GM12878 (cell line): ENCODE data around the gene KLHL22. TPM values are rescaled to one million over a fixed set of nuclear protein-coding genes. Genes with fewer than 3 reads are reported as not detected.

ENCODE experiments used
- ATAC-seq: fragments of 200-7000 bp; cut with Tn5 transposase; 3 replicates; pipeline ENCODE4 v1.9.1; 2020; ENCODE audit warnings: mild to moderate bottlenecking, moderate library complexity
- BruUV-seq: library from RNA; stranded (reverse); fragments of 400-500 nt; replicated peaks from 2 replicates; lab custom pipeline; 2021; lab: Mats Ljungman, UMichigan
- CTCF ChIA-PET: fragments of 300-600 bp; sonication (Branson Sonifier 250); formaldehyde crosslinking; extraction: SDS; loops from one replicate; lab custom pipeline; 2021; ENCODE audit warnings: inconsistent platforms; lab: Yijun Ruan, JAX
- POLR2A ChIA-PET: fragments of 350-600 bp; formaldehyde crosslinking; extraction: SDS; loops from one replicate; lab custom pipeline; 2021; ENCODE audit warnings: inconsistent platforms; lab: Charles Lee
- RAD21 ChIA-PET: fragments of 300-600 bp; sonication (Branson Sonifier 250); formaldehyde crosslinking; loops from one replicate; lab custom pipeline; 2023; ENCODE audit warnings: antibody characterized with exemption; ENCODE audit not compliant: unreplicated experiment; lab: Charles Lee
- SMC1A ChIA-PET: fragments of 300-600 bp; sonication (Branson Sonifier 250); formaldehyde crosslinking; loops from one replicate; lab custom pipeline; 2023; ENCODE audit not compliant: unreplicated experiment, uncharacterized antibody; lab: Charles Lee
- DNase-seq: peaks from one replicate; pipeline ENCODE4 v3.0.0-alpha.2; 2011; ENCODE audit warnings: low read depth, low spot score
- FAIRE-seq: peaks from 3 replicates; lab custom pipeline; 2011; peaks lifted over from hg19 to GRCh38; lab: Jason Lieb, UNC
- H2AFZ ChIP-seq: 2 replicates; pipeline ENCODE4 v1.6.0; 2011; ENCODE audit warnings: low read depth, low read length, control low read depth; ENCODE audit not compliant: control insufficient read depth
- H3K27ac ChIP-seq: 2 replicates; pipeline ENCODE4 v1.5.1; 2011; ENCODE audit warnings: control low read depth; ENCODE audit not compliant: control insufficient read depth, insufficient read depth
- H3K27me3 ChIP-seq, 2 experiments: replicated peaks in 1 of 2; 2 replicates each; pipeline versions ENCODE4 v1.6.0 to v1.6.1; 2011; ENCODE audit warnings: low read length in 1 of 2; ENCODE audit not compliant: control insufficient read depth in 2 of 2, insufficient read depth in 2 of 2
- H3K36me3 ChIP-seq, 2 experiments: 2 replicates each; pipeline ENCODE4 v1.5.1; 2011; ENCODE audit warnings: low read length in 1 of 2; ENCODE audit not compliant: control insufficient read depth in 2 of 2, insufficient read depth in 2 of 2
- H3K4me1 ChIP-seq: 2 replicates; pipeline ENCODE4 v1.6.1; 2011; ENCODE audit warnings: mild to moderate bottlenecking, low read length, moderate library complexity, mixed read lengths; ENCODE audit not compliant: control insufficient read depth, insufficient read depth
- H3K4me2 ChIP-seq: 2 replicates; pipeline ENCODE4 v1.6.0; 2011; ENCODE audit warnings: control low read depth; ENCODE audit not compliant: control insufficient read depth, insufficient read depth
- H3K4me3 ChIP-seq: fragments of 200-600 bp; sonication (generic); 2 replicates; pipeline ENCODE4 v1.5.1; 2016
- H3K79me2 ChIP-seq: 2 replicates; pipeline ENCODE4 v1.6.0; 2011; ENCODE audit warnings: low read length; ENCODE audit not compliant: control insufficient read depth, insufficient read depth
- H3K9ac ChIP-seq: 2 replicates; pipeline ENCODE4 v1.8.0; 2011; ENCODE audit warnings: low read length, control low read depth, mixed read lengths; ENCODE audit not compliant: control insufficient read depth, insufficient read depth
- H3K9me3 ChIP-seq: replicated peaks from 3 replicates; pipeline ENCODE4 v1.5.1; 2011; ENCODE audit warnings: mild to moderate bottlenecking, low read length; ENCODE audit not compliant: control insufficient read depth, insufficient read depth
- H4K20me1 ChIP-seq: 2 replicates; pipeline ENCODE4 v1.6.0; 2011; ENCODE audit not compliant: control insufficient read depth, insufficient read depth
- BMI1 ChIP-seq: fragments of 450-650 bp; IDR thresholded peaks from 2 replicates; pipeline ENCODE4 v1.6.1; 2016; ENCODE audit warnings: mild to moderate bottlenecking, moderate library complexity, borderline replicate concordance
- CHD1 ChIP-seq: IDR thresholded peaks from 2 replicates; pipeline ENCODE4 v1.6.1; 2012; ENCODE audit warnings: low read depth, low read length, improper control_type of control experiment
- CHD4 ChIP-seq: fragments of 200-600 bp; sonication (generic); IDR thresholded peaks from 2 replicates; pipeline ENCODE4 v1.6.1; 2016; ENCODE audit warnings: mild to moderate bottlenecking
- CREM ChIP-seq: IDR thresholded peaks from 2 replicates; pipeline ENCODE4 v1.6.1; 2014; ENCODE audit warnings: antibody characterized with exemption, low read depth
- EP300 ChIP-seq, 2 experiments: fragments of 150-350 bp in 1 of 2; IDR thresholded peaks; 2 replicates each; pipeline ENCODE4 v1.6.1; 2011 to 2012; ENCODE audit warnings: low read depth in 2 of 2, low read length in 2 of 2, borderline replicate concordance in 1 of 2, improper control_type of control experiment in 1 of 2, inconsistent platforms in 1 of 2; ENCODE audit not compliant: control insufficient read depth in 1 of 2
- HDGF ChIP-seq: fragments of 450-650 bp; IDR thresholded peaks from 2 replicates; pipeline ENCODE4 v1.6.1; 2016; ENCODE audit warnings: antibody characterized with exemption
- KAT2A ChIP-seq: conservative IDR thresholded peaks from 2 replicates; pipeline ENCODE4 v1.6.1; 2011; ENCODE audit warnings: low read depth, low read length; ENCODE audit not compliant: control insufficient read depth
- KLF5 ChIP-seq: fragments of 450-650 bp; IDR thresholded peaks from 2 replicates; pipeline ENCODE4 v1.6.1; 2014; ENCODE audit warnings: mild to moderate bottlenecking; ENCODE audit not compliant: partially characterized antibody
- MEF2B ChIP-seq: fragments of 450-650 bp; IDR thresholded peaks from 2 replicates; pipeline ENCODE4 v1.6.1; 2018; ENCODE audit warnings: mild to moderate bottlenecking, moderate library complexity; ENCODE audit not compliant: partially characterized antibody, poor library complexity, severe bottlenecking
- PAX5 ChIP-seq: IDR thresholded peaks from 2 replicates; pipeline ENCODE4 v1.6.1; 2011; ENCODE audit warnings: low read depth, low read length, borderline replicate concordance
- SMAD5 ChIP-seq: IDR thresholded peaks from 2 replicates; pipeline ENCODE4 v1.6.1; 2016; ENCODE audit warnings: antibody characterized with exemption, low read depth
- SREBF2 ChIP-seq: IDR thresholded peaks from 2 replicates; pipeline ENCODE4 v1.6.1; 2012; ENCODE audit warnings: mild to moderate bottlenecking, low read length
- STAT3 ChIP-seq: IDR thresholded peaks from 2 replicates; pipeline ENCODE4 v1.6.1; 2011; ENCODE audit warnings: low read depth, low read length, improper control_type of control experiment
- TCF3 ChIP-seq: IDR thresholded peaks from 2 replicates; pipeline ENCODE4 v1.6.1; 2012; ENCODE audit warnings: low read depth, mild to moderate bottlenecking, low read length, borderline replicate concordance; ENCODE audit not compliant: insufficient read depth
- ZBTB33 ChIP-seq: fragments of 450-650 bp; IDR thresholded peaks from 2 replicates; pipeline ENCODE4 v1.6.1; 2017; ENCODE audit warnings: mild to moderate bottlenecking
- WGBS: methylation state at CpG from one replicate; pipeline ENCODE4 v1.1.6; 2016; ENCODE audit warnings: low lambda C conversion rate; ENCODE audit not compliant: insufficient replicate concordance, insufficient coverage; ENCODE audit errors: missing lambda C conversion rate; 5-methylcytosine and 5-hydroxymethylcytosine counted together
- in situ Hi-C: fragments of 300-500 bp; cut with MboI; formaldehyde crosslinking; loops from 9 replicates; pipeline ENCODE4 v1.14.3; 2018; ENCODE audit warnings: mixed read lengths
- intact Hi-C: fragments of 100-400 bp; cut with micrococcal nuclease; formaldehyde crosslinking; loops from one replicate; pipeline ENCODE4 v1.14.2; 2022; ENCODE audit not compliant: unreplicated experiment
- polyA plus RNA-seq, 11 experiments: library from polyadenylated mRNA; depleted of rRNA in 4 of 11; unstranded in 6 of 11; stranded (reverse) in 5 of 11; fragments of >200 nt; fragmentation: Nextera tagmentation in 4 of 11; fragmentation: Illumina TruSeq in 1 of 11; extraction: Ambion mirVana in 4 of 11; extraction: Trizol in 1 of 11; gene quantifications; 1 replicate in 1 of 11; 2 replicates in 10 of 11; pipeline versions ENCODE4 v1.2.1 to v1.2.3, GENCODE V29; 2011 to 2016; ENCODE audit warnings: inconsistent platforms in 2 of 11, missing spikeins in 2 of 11, low read depth in 1 of 11
- total RNA-seq, 4 experiments: library from RNA; depleted of rRNA in 3 of 4; stranded (reverse); fragments of >200 nt in 3 of 4; fragmentation: Illumina TruSeq in 1 of 4; extraction: Trizol in 1 of 4; gene quantifications; 2 replicates each; pipeline versions ENCODE4 v1.2.1 to v1.2.3, GENCODE V29; 2013 to 2021
- TF ChIP-seq, protein P1 (sequence below): fragments of 450-650 bp; IDR thresholded peaks from 2 replicates; pipeline ENCODE4 v1.6.1; 2017; ENCODE audit warnings: mild to moderate bottlenecking, moderate library complexity

KLHL22 gene
- total and polyA plus RNA-seq, 10 of the 15 experiments (the other 5 are each of a cell fraction or from before 2014, with no cell fraction given): 0.06 to 22.1 (median 14.2) TPM

GRCh38 chr22:20438427-20438677 lies 57.2 kb downstream of the KLHL22 start:
- Histone ChIP-seq H3K4me3 (no peak overlapping the region), H3K27me3 (peaks cover 8 to 14% of the 10 kb centered on the region in 2 experiments; a peak in 3 of 4 replicates)
- POLR2A ChIA-PET: no interaction called here
- RAD21 ChIA-PET: no interaction called here
- CTCF ChIA-PET: no interaction called here
- TF ChIP-seq CHD1: no peak
- TF ChIP-seq TCF3: no peak
- TF ChIP-seq KAT2A: no peak
- TF ChIP-seq CREM: no peak
- TF ChIP-seq SMAD5: no peak
- TF ChIP-seq SREBF2: no peak
- TF ChIP-seq, protein P1, sequence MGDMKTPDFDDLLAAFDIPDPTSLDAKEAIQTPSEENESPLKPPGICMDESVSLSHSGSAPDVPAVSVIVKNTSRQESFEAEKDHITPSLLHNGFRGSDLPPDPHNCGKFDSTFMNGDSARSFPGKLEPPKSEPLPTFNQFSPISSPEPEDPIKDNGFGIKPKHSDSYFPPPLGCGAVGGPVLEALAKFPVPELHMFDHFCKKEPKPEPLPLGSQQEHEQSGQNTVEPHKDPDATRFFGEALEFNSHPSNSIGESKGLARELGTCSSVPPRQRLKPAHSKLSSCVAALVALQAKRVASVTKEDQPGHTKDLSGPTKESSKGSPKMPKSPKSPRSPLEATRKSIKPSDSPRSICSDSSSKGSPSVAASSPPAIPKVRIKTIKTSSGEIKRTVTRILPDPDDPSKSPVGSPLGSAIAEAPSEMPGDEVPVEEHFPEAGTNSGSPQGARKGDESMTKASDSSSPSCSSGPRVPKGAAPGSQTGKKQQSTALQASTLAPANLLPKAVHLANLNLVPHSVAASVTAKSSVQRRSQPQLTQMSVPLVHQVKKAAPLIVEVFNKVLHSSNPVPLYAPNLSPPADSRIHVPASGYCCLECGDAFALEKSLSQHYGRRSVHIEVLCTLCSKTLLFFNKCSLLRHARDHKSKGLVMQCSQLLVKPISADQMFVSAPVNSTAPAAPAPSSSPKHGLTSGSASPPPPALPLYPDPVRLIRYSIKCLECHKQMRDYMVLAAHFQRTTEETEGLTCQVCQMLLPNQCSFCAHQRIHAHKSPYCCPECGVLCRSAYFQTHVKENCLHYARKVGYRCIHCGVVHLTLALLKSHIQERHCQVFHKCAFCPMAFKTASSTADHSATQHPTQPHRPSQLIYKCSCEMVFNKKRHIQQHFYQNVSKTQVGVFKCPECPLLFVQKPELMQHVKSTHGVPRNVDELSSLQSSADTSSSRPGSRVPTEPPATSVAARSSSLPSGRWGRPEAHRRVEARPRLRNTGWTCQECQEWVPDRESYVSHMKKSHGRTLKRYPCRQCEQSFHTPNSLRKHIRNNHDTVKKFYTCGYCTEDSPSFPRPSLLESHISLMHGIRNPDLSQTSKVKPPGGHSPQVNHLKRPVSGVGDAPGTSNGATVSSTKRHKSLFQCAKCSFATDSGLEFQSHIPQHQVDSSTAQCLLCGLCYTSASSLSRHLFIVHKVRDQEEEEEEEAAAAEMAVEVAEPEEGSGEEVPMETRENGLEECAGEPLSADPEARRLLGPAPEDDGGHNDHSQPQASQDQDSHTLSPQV: no peak
- no peak for TF ChIP-seq KLF5
- no peak for TF ChIP-seq EP300 (IDR thresholded peaks at IDR 0.05; ENCODE audit: borderline replicate concordance in 1 of 2, control insufficient read depth in 1 of 2, low read depth in 2 of 2, low read length in 2 of 2)
- no peak for TF ChIP-seq CHD4
- TF ChIP-seq STAT3: no peak
- TF ChIP-seq BMI1: no peak
- no peak for TF ChIP-seq ZBTB33
- TF ChIP-seq HDGF: no peak
- no peak for TF ChIP-seq PAX5
- TF ChIP-seq MEF2B: no peak
- TF ChIP-seq, all 136 proteins: peak for 0
- H3K27ac ChIP-seq: no peak overlapping the region
- no peak overlapping the region for H3K9ac ChIP-seq
- no peak overlapping the region for H3K4me2 ChIP-seq
- intact Hi-C loops: no loop called here
- H2AFZ ChIP-seq: no peak overlapping the region
- BruUV-seq: no TSS peak
- H3K4me1 ChIP-seq: no peaks in the 10 kb centered on the region
- ATAC-seq (no peak), DNase-seq (no peak), FAIRE-seq (no peak)
- WGBS: 33% methylated on average over 6 of the region's 6 CpGs
- no peaks in the 10 kb centered on the region for H3K79me2 ChIP-seq
- H3K36me3 ChIP-seq: no peaks in the 10 kb centered on the region
- no peaks in the 10 kb centered on the region for H3K9me3 ChIP-seq
- SMC1A ChIA-PET: no interaction called here
- H4K20me1 ChIP-seq: no peaks in the 10 kb centered on the region
- in situ Hi-C loops: no loop called here
